ENCODE results near the gene IRX3.

GRCh38 chr16:54268340-54268739, 18.2 kb downstream of the IRX3 start:
- no peak for TF ChIP-seq CTCF (IDR thresholded peaks at IDR 0.05)
- TF ChIP-seq POLR2AphosphoS5 (IDR thresholded peaks at IDR 0.05) = no peak
- no peak for TF ChIP-seq POLR2A (IDR thresholded peaks at IDR 0.05)
- no peak for TF ChIP-seq EP300 (IDR thresholded peaks at IDR 0.05)

All from stomach (tissue), 4 donors.